CD8-positive, alpha-beta memory T cell (primary cell): ENCODE data around the gene MACROH2A1. TPM values are rescaled to one million over a fixed set of nuclear protein-coding genes. Genes with fewer than 3 reads are reported as not detected.
A peak's percentile ranks its signal among the peaks of the same experiment; 100 is the strongest.

Experiments used
- CTCF ChIA-PET: fragments of 350-600 bp; sonication (Branson Sonifier 250); formaldehyde crosslinking; loops from one replicate; lab custom pipeline; 2021; ENCODE audit warnings: antibody characterized with exemption; lab: Charles Lee
- POLR2A ChIA-PET: fragments of 350-600 bp; sonication (Branson Sonifier 250); formaldehyde crosslinking; loops from one replicate; lab custom pipeline; 2021; ENCODE audit warnings: antibody characterized with exemption; lab: Charles Lee
- DNase-seq, 5 donors: peaks; one replicate each; pipeline versions ENCODE4 v3.0.0 to v3.0.0-alpha.2; 2020 to 2022; ENCODE audit warnings: mixed read lengths in 1 of 5
- H3K27ac ChIP-seq: one replicate; pipeline ENCODE4 v1.7.0; 2013; ENCODE audit warnings: low read depth, mild to moderate bottlenecking, low read length, moderate library complexity
- H3K27me3 ChIP-seq: 2 replicates; pipeline ENCODE4 v1.7.0; 2013; ENCODE audit warnings: low read length, mild to moderate bottlenecking; ENCODE audit not compliant: insufficient read depth, poor library complexity, severe bottlenecking
- H3K36me3 ChIP-seq: 2 replicates; pipeline ENCODE4 v1.7.0; 2013; ENCODE audit warnings: mild to moderate bottlenecking, low read length, moderate library complexity; ENCODE audit not compliant: insufficient read depth
- H3K4me1 ChIP-seq: 2 replicates; pipeline ENCODE4 v1.7.0; 2013; ENCODE audit warnings: mild to moderate bottlenecking, low read length, moderate library complexity; ENCODE audit not compliant: insufficient read depth
- H3K4me3 ChIP-seq: 2 replicates; pipeline ENCODE4 v1.7.0; 2013; ENCODE audit warnings: mild to moderate bottlenecking, low read length
- H3K9me3 ChIP-seq: 2 replicates; pipeline ENCODE4 v1.7.0; 2013; ENCODE audit warnings: mild to moderate bottlenecking, low read length
- H3K27ac Mint-ChIP-seq, 8 donors: one replicate each; pipeline ENCODE4 v1.8.0; 2020 to 2021; ENCODE audit warnings: mixed read lengths in 8 of 8, mild to moderate bottlenecking in 6 of 8, inconsistent platforms in 3 of 8, moderate library complexity in 3 of 8
- H3K27me3 Mint-ChIP-seq, 2 donors: one replicate each; pipeline ENCODE4 v1.8.0; 2020 to 2021; ENCODE audit warnings: mixed read lengths in 2 of 2, mild to moderate bottlenecking in 1 of 2, moderate library complexity in 1 of 2
- H3K36me3 Mint-ChIP-seq, 3 donors: one replicate each; pipeline ENCODE4 v1.8.0; 2020 to 2021; ENCODE audit warnings: mixed read lengths in 3 of 3, inconsistent platforms in 1 of 3, mild to moderate bottlenecking in 1 of 3
- H3K4me1 Mint-ChIP-seq, 3 donors: one replicate each; pipeline ENCODE4 v1.8.0; 2020 to 2021; ENCODE audit warnings: mixed read lengths in 3 of 3, inconsistent platforms in 1 of 3, mild to moderate bottlenecking in 1 of 3
- H3K4me3 Mint-ChIP-seq, 7 donors: one replicate each; pipeline ENCODE4 v1.8.0; 2020 to 2021; ENCODE audit warnings: mixed read lengths in 7 of 7, mild to moderate bottlenecking in 6 of 7, moderate library complexity in 4 of 7, inconsistent platforms in 2 of 7
- H3K9me3 Mint-ChIP-seq, 5 donors: one replicate each; pipeline ENCODE4 v1.8.0; 2020 to 2022; ENCODE audit warnings: mixed read lengths in 5 of 5, mild to moderate bottlenecking in 3 of 5, moderate library complexity in 2 of 5, inconsistent platforms in 1 of 5
- polyA plus RNA-seq: library from polyadenylated mRNA; unstranded; fragments of 300-500 nt; fragmentation: Illumina TruSeq; gene quantifications from one replicate; pipeline ENCODE4 v1.2.3, GENCODE V29; 2021
- total RNA-seq, 2 experiments: library from RNA; stranded (reverse); gene quantifications; one replicate each; pipeline ENCODE4 v1.2.3, GENCODE V29; 2021

MACROH2A1 gene
- total RNA-seq, result 100 to 1,000 TPM; 199 to 202 TPM
- polyA plus RNA-seq, result 112 TPM

GRCh38 chr5:135398855-135399793 lies at the start of gene MACROH2A1:
TSS of gene MACROH2A1 (minus strand) at chr5:135399231. CDS start at chr5:135389093, 10,138 bp downstream.
- H3K9me3 ChIP-seq, result no peaks in the 10 kb centered on the region
- H3K4me3 ChIP-seq, result peak within 1 kb of the TSS; percentile 66
- peaks cover 42 to 51% (median 46%) of the 10 kb centered on the region in 3 donors for H3K4me1 Mint-ChIP-seq
- H3K27ac ChIP-seq, result peak within 1 kb of the TSS; percentile 81
- peak within 1 kb of the TSS; percentile 85 to 95 (median 88) for H3K4me3 Mint-ChIP-seq
- ChIA-PET CTCF (interaction anchor here (1.7 kb wide), 1 partner anchor 27 kb away, joined by 5 read pairs; no protein-coding TSS in a partner anchor), POLR2A (interaction anchor here (1.0 kb wide), 1 partner anchor 19 kb away, joined by 4 read pairs; no protein-coding TSS in a partner anchor)
- H3K36me3 Mint-ChIP-seq, result peaks cover 0 to 11% (median 0%) of the 10 kb centered on the region in 3 donors
- H3K27me3 ChIP-seq, result no peaks in the 10 kb centered on the region
- peaks cover 2 to 3% of the 10 kb centered on the region in 2 donors for H3K27me3 Mint-ChIP-seq
- H3K9me3 Mint-ChIP-seq, result no peaks in the 10 kb centered on the region
- peak within 1 kb of the TSS; percentile 56 to 94 (median 90) for H3K27ac Mint-ChIP-seq
- peak; percentile 70 to 81 (median 75) for DNase-seq
- H3K4me1 ChIP-seq, result peaks cover 43% of the 10 kb centered on the region
- H3K36me3 ChIP-seq, result no peaks in the 10 kb centered on the region

DNA sequence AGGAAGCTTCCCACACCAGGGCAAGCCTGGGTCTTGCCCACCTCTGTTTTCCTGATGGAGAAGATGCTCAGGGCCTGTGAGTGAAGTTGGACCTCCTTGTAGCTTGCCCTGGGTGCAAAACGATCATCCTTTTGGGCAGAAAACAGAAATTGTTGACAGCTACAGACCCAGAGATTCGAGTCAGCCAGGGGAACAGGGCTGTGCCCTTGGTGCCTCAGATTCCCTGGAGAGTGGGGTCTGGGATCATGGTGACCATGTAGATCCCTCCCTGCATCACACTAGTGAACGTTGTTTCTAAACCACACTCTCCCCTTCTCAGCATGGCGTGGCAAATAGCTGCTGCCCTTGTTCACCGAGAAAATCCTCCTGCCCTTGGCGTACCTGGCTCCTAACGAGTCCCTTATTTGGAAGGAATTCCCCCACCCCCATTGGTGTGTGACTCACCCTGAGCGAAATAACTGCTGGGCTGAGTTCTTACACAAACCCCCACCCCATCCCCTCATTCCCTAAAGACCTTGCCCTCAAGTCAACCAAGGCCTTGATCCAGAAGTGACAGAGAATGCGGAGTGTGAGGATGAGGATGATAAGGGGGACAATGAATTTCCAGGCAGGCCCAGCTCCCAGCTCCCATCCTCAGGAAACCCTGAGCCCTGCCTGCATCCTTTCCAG lies 49.2 kb upstream of the MACROH2A1 start:
- H3K4me3 ChIP-seq, result no peak overlapping the region
- DNase-seq, result no peak
- no peak overlapping the region for H3K4me3 Mint-ChIP-seq
- no peaks in the 10 kb centered on the region for H3K4me1 ChIP-seq
- H3K4me1 Mint-ChIP-seq, result no peaks in the 10 kb centered on the region
- ChIA-PET POLR2A (interaction anchor here (0.7 kb wide), 1 partner anchor 23 kb away, joined by 8 read pairs; no protein-coding TSS in a partner anchor), CTCF (interaction anchor here (3.3 kb wide), 1 partner anchor 9 kb away, joined by 16 read pairs; no protein-coding TSS in a partner anchor)
- H3K9me3 Mint-ChIP-seq, result no peaks in the 10 kb centered on the region
- no peak overlapping the region for H3K27ac Mint-ChIP-seq
- H3K9me3 ChIP-seq, result no peaks in the 10 kb centered on the region
- no peaks in the 10 kb centered on the region for H3K27me3 ChIP-seq
- H3K36me3 ChIP-seq, result no peaks in the 10 kb centered on the region
- H3K36me3 Mint-ChIP-seq, result no peaks in the 10 kb centered on the region
- H3K27ac ChIP-seq, result no peak overlapping the region
- peaks cover 7 to 16% of the 10 kb centered on the region in 2 donors for H3K27me3 Mint-ChIP-seq

DNA sequence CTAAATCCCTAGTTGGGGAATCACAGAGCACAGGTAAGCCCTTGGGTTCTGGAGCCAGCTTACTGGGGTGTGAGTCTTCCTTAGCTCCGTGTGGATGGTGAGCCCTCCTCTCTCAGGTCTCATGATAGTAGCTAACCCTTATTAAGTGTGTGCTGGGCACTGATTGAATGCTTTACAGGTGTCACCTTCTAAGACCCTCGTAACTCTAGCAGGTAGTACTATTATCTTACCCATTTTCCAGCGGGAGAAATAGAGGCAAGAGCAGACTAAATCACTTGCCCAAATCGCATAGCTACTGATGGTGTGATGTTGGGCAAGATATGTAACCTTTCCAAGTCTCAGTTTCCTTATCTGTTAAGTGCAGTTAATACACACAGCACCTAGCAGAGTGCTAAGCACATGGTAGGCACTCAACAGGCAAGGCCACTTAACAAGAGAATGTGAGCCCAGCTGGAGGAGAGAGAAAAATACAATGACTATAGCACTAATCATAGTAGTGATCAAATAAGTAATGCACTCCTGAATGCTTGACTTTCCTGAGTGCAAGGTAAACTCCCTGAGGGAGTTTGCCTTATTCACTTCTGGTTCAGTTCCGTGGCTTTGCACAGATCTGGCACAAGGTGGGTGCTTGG lies 48.4 kb upstream of the MACROH2A1 start, which contains the start of gene DCANP1:
Gene DCANP1 (minus strand): TSS at position 51 of the 632 bp plus-strand sequence. CDS start 240 bp downstream, outside the sequence.
- Mint-ChIP-seq H3K27ac (no peak within 1 kb of the TSS), H3K27me3 (peaks cover 7 to 14% of the 10 kb centered on the region in 2 donors), H3K36me3 (no peaks in the 10 kb centered on the region), H3K4me3 (no peak within 1 kb of the TSS), H3K4me1 (no peaks in the 10 kb centered on the region), H3K9me3 (no peaks in the 10 kb centered on the region)
- H3K27me3 ChIP-seq, result no peaks in the 10 kb centered on the region
- DNase-seq, result no peak
- no peaks in the 10 kb centered on the region for H3K36me3 ChIP-seq
- H3K4me1 ChIP-seq, result no peaks in the 10 kb centered on the region
- CTCF ChIA-PET, result interaction anchor here (3.3 kb wide), 1 partner anchor 10 kb away, joined by 16 read pairs; no protein-coding TSS in a partner anchor
- POLR2A ChIA-PET, result no interaction called here
- no peak within 1 kb of the TSS for H3K27ac ChIP-seq
- H3K4me3 ChIP-seq, result no peak within 1 kb of the TSS
- H3K9me3 ChIP-seq, result no peaks in the 10 kb centered on the region

- Mint-ChIP-seq H3K36me3 (no peaks in the 10 kb centered on the region), H3K27ac (no peak overlapping the region), H3K9me3 (no peaks in the 10 kb centered on the region), H3K27me3 (peaks cover 7 to 12% of the 10 kb centered on the region in 2 donors), H3K4me1 (no peaks in the 10 kb centered on the region), H3K4me3 (no peak overlapping the region)
- H3K4me3 ChIP-seq, result no peak overlapping the region
- DNase-seq, result no peak
- no peaks in the 10 kb centered on the region for H3K27me3 ChIP-seq
- POLR2A ChIA-PET, result no interaction called here
- H3K4me1 ChIP-seq, result no peaks in the 10 kb centered on the region
- no peak overlapping the region for H3K27ac ChIP-seq
- no peaks in the 10 kb centered on the region for H3K36me3 ChIP-seq
- no peaks in the 10 kb centered on the region for H3K9me3 ChIP-seq
- CTCF ChIA-PET, result interaction anchor here (1.6 to 3.3 kb wide), 2 partner anchors 9 to 11 kb away, joined by 5 to 16 read pairs; no protein-coding TSS in a partner anchor
These were observed 47.6 kb upstream of the MACROH2A1 start for GRCh38 chr5:135446615-135447014.

- Mint-ChIP-seq H3K36me3 (no peaks in the 10 kb centered on the region), H3K27ac (no peak overlapping the region), H3K4me1 (no peaks in the 10 kb centered on the region), H3K9me3 (no peaks in the 10 kb centered on the region), H3K27me3 (peaks cover 7 to 12% of the 10 kb centered on the region in 2 donors), H3K4me3 (no peak overlapping the region)
- Histone ChIP-seq H3K9me3 (no peaks in the 10 kb centered on the region), H3K4me1 (no peaks in the 10 kb centered on the region), H3K27ac (no peak overlapping the region), H3K4me3 (no peak overlapping the region), H3K27me3 (no peaks in the 10 kb centered on the region), H3K36me3 (no peaks in the 10 kb centered on the region)
- POLR2A ChIA-PET, result no interaction called here
- CTCF ChIA-PET, result interaction anchor here (0.8 to 3.3 kb wide), 3 partner anchors 9 to 11 kb away, joined by 3 to 16 read pairs (median 5); no protein-coding TSS in a partner anchor
- no peak for DNase-seq
These were observed 47.2 kb upstream of the MACROH2A1 start for GRCh38 chr5:135446206-135446605.

DNA sequence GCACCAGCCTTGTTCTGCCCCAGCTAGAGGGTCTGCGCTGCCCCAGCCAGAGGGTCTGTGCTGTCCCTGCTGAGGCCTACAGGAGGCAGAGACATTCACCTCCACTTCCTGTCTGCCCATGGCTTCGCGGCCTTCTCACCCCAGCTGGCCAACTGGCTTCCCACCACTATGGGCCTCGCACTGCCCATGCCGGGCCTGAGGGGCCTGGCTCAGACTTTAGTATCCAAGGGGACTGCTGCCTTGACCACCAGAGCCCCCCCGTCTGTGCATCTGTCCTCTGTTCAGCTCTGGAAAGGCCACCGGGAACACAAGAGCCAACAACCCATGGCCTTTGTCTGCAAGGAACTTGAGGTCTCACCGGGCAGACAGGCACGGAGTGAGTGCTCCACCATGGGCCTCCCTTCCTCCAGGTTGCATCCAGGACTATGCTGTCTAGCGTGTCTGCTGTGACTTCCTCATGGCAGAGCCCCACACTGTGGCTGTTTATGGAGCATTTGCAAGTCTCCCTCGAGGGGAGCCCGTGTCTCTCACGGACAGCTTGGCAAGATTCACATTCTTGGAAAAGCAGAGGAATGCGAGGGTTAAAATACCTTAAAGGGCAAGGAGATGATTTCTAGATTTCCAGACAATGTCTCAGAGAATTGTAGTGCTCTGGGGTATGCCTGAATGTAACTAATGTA lies 46.4 kb upstream of the MACROH2A1 start:
- Histone ChIP-seq H3K36me3 (no peaks in the 10 kb centered on the region), H3K27ac (no peak overlapping the region), H3K4me3 (no peak overlapping the region), H3K27me3 (no peaks in the 10 kb centered on the region), H3K9me3 (no peaks in the 10 kb centered on the region), H3K4me1 (no peaks in the 10 kb centered on the region)
- DNase-seq, result no peak
- Mint-ChIP-seq H3K9me3 (no peaks in the 10 kb centered on the region), H3K27ac (no peak overlapping the region), H3K36me3 (no peaks in the 10 kb centered on the region), H3K27me3 (peaks cover 7 to 9% of the 10 kb centered on the region in 2 donors), H3K4me1 (no peaks in the 10 kb centered on the region), H3K4me3 (no peak overlapping the region)
- ChIA-PET POLR2A (no interaction called here), CTCF (interaction anchor here (0.8 to 1.6 kb wide), 2 partner anchors 10 to 12 kb away, joined by 3 to 5 read pairs; no protein-coding TSS in a partner anchor)

GRCh38 chr5:135444881-135445280 lies 45.9 kb upstream of the MACROH2A1 start:
- no peaks in the 10 kb centered on the region for H3K36me3 ChIP-seq
- no peaks in the 10 kb centered on the region for H3K4me1 ChIP-seq
- Mint-ChIP-seq H3K9me3 (no peaks in the 10 kb centered on the region), H3K4me1 (no peaks in the 10 kb centered on the region), H3K27me3 (peaks cover 5 to 6% of the 10 kb centered on the region in 2 donors), H3K27ac (no peak overlapping the region), H3K4me3 (no peak overlapping the region), H3K36me3 (no peaks in the 10 kb centered on the region)
- no peaks in the 10 kb centered on the region for H3K9me3 ChIP-seq
- no peak overlapping the region for H3K27ac ChIP-seq
- no peak overlapping the region for H3K4me3 ChIP-seq
- POLR2A ChIA-PET, result no interaction called here
- no peaks in the 10 kb centered on the region for H3K27me3 ChIP-seq
- no peak for DNase-seq
- CTCF ChIA-PET, result no interaction called here
